PC-3 (cell line): Measurements from ENCODE around the gene CNOT8.

Source experiments
- EZH2 ChIP-seq: fragments of 300-600 bp; sonication (generic); IDR thresholded peaks from one replicate; pipeline ENCODE4 v1.6.1; 2017; ENCODE audit warnings: antibody characterized with exemption, mild to moderate bottlenecking, low read length; ENCODE audit not compliant: unreplicated experiment
- TF ChIP-seq, protein P1 (sequence below): fragments of 300-600 bp; sonication (generic); conservative IDR thresholded peaks from 2 replicates; pipeline ENCODE4 v1.5.1; 2017; ENCODE audit warnings: antibody characterized with exemption, low read depth, mild to moderate bottlenecking, low read length

DNA sequence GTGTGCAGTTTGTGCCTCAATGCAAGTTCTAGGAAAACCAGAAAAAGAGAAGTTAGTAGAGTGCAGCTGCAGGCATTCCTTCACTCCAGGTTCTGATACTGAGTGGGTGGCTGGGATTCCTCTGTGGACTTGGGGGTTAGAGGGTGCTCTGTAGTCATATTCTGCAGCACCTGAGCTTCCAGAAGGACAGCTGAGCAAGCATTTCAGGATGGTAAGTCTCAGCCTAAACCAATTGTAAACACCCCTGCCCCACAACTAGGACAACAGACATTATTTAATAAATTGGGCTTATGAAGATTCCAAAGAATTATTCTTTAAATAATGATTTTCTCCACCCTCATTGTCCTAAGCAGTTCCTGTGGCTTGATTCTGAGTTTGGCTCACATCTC lies 17.2 kb upstream of the CNOT8 start:
- TF ChIP-seq, protein P1, sequence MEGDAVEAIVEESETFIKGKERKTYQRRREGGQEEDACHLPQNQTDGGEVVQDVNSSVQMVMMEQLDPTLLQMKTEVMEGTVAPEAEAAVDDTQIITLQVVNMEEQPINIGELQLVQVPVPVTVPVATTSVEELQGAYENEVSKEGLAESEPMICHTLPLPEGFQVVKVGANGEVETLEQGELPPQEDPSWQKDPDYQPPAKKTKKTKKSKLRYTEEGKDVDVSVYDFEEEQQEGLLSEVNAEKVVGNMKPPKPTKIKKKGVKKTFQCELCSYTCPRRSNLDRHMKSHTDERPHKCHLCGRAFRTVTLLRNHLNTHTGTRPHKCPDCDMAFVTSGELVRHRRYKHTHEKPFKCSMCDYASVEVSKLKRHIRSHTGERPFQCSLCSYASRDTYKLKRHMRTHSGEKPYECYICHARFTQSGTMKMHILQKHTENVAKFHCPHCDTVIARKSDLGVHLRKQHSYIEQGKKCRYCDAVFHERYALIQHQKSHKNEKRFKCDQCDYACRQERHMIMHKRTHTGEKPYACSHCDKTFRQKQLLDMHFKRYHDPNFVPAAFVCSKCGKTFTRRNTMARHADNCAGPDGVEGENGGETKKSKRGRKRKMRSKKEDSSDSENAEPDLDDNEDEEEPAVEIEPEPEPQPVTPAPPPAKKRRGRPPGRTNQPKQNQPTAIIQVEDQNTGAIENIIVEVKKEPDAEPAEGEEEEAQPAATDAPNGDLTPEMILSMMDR: no peak
- no peak for TF ChIP-seq EZH2
